ENCODE data around the gene ZSCAN5B. TPM values are rescaled to one million over a fixed set of nuclear protein-coding genes. Genes with fewer than 3 reads are reported as not detected.

ZSCAN5B gene
- total RNA-seq = 0.49 TPM

GRCh38 chr19:56197646-56198045 lies at the start of gene ZSCAN5B:
ZSCAN5B (minus strand) TSS chr19:56197783; CDS start chr19:56193052, 4,731 bp downstream.

DNA sequence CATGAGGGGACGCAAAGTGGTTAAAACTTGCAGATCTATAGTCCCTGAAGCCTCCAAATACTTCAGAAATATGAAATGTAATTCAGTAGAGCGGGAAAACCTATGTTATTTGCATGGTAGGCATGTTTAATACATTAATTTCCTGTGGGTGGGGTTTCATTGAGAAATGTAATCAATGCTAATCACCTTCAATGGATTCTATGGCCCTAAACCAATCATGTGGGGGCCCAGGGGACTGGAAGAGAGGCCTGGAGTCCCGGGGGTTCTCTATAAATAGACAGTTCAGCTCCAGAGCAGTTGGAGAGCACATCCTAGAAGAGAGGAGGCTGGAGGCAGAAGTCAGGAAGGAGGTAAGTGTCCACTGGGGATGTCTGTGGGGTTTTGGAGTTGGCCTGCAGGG lies 4.4 kb upstream of the ZSCAN5B start, which contains the start of gene ZSCAN5C:
Gene ZSCAN5C, plus strand, starts transcription at position 301 of the 400 bp plus-strand sequence. CDS start 3,641 bp downstream, outside the sequence.

GRCh38 chr19:56175861-56176307 lies 21.7 kb downstream of the ZSCAN5B start, which contains the start of gene GALP:
GALP (plus strand) TSS chr19:56176008; CDS start chr19:56177109, 1,101 bp downstream.

GRCh38 chr19:56140583-56141416 lies 56.8 kb downstream of the ZSCAN5B start, which contains the start of gene ZNF444:
ZNF444 (plus strand) TSS chr19:56141287; CDS start chr19:56146912, 5,625 bp downstream.

Other genes starting within 250 kb of the ZSCAN5B start
- gene NLRP8, start 250.0 kb downstream of the ZSCAN5B start, total RNA-seq = not detected
- not detected for gene NLRP5, start 211.0 kb downstream of the ZSCAN5B start, total RNA-seq
- 14.5 TPM for gene ZNF787, start 76.5 kb downstream of the ZSCAN5B start, total RNA-seq
- gene ZNF444, start 56.5 kb downstream of the ZSCAN5B start, total RNA-seq = 30.0 TPM
- not detected for gene GALP, start 21.8 kb downstream of the ZSCAN5B start, total RNA-seq
- gene ZSCAN5C, start 4.5 kb upstream of the ZSCAN5B start, total RNA-seq = not detected
- gene EDDM13, start 75.0 kb upstream of the ZSCAN5B start, total RNA-seq = not detected
- 12.8 TPM for gene ZSCAN5A, start 117.1 kb upstream of the ZSCAN5B start, total RNA-seq
- gene ZNF582, start 195.8 kb upstream of the ZSCAN5B start, total RNA-seq = 7.1 TPM
- 17.9 TPM for gene ZNF583, start 206.5 kb upstream of the ZSCAN5B start, total RNA-seq

Data from camera-type eye (tissue), 1 donor.